Measurements from ENCODE around the gene HMGXB4.

GRCh38 chr22:35329114-35329847 lies 72.0 kb downstream of the HMGXB4 start:
- TF ChIP-seq CTCF (IDR thresholded peaks at IDR 0.05; ENCODE audit: low read length): no peak
- no peak for TF ChIP-seq EZH2 (optimal IDR thresholded peaks at IDR 0.05; ENCODE audit: low read depth, low read length)
- TF ChIP-seq EZH2phosphoT487 (IDR thresholded peaks at IDR 0.05; ENCODE audit: low read length): no peak

All from MM.1S (cell line).